ENCODE results near the gene SH3GL2.

DNA sequence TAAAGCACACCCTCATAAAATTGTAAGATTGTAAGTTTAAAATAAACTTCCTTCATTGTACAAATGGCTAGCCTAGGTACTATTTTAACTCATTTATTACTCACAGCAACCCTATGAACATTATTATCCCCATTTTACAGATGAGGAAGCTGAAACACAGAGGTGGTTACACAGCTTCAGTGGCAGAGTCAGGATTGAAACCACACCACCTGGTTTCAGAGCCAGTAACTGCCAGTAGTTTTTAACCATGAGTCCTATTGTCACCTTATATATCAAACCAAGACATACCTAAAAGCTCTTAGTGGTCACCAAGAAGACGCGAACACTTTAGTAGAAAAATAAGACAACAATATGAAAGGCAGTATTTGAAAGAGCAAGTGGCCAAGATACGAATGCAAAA lies 16.1 kb downstream of the SH3GL2 start:
- TF ChIP-seq YY1 (IDR thresholded peaks at IDR 0.05; ENCODE audit: low read depth): no peak
- TF ChIP-seq TCF12 (IDR thresholded peaks at IDR 0.05; ENCODE audit: low read depth): no peak
